ENCODE measurements around the gene AUTS2. TPM values are rescaled to one million over a fixed set of nuclear protein-coding genes. Genes with fewer than 3 reads are reported as not detected.

Gene AUTS2
- total and polyA plus RNA-seq, 10 of the 15 experiments (the other 5 are each of a cell fraction or from before 2014, with no cell fraction given): 6.4 to 55.6 (median 21.6) TPM

- in situ Hi-C loops (cut with MboI) (no loop called here), intact Hi-C loops (cut with micrococcal nuclease; ENCODE audit: unreplicated experiment) (no loop called here)
- no peaks in the 10 kb centered on the region for H3K36me3 ChIP-seq (ENCODE audit: control insufficient read depth in 2 of 2, insufficient read depth in 2 of 2, low read length in 1 of 2)
- H4K20me1 ChIP-seq (ENCODE audit: control insufficient read depth, insufficient read depth): no peaks in the 10 kb centered on the region
- H2AFZ ChIP-seq (ENCODE audit: control insufficient read depth, low read depth, low read length): no peak overlapping the region
- TF ChIP-seq CHD2 (IDR thresholded peaks at IDR 0.05; ENCODE audit: borderline replicate concordance, low read depth, low read length): no peak
- TF ChIP-seq ZNF217 (IDR thresholded peaks at IDR 0.05): no peak
- TF ChIP-seq EP300 (IDR thresholded peaks at IDR 0.05; ENCODE audit: borderline replicate concordance in 1 of 2, control insufficient read depth in 1 of 2, low read depth in 2 of 2, low read length in 2 of 2): no peak
- TF ChIP-seq STAT1 (conservative IDR thresholded peaks at IDR 0.05): no peak
- TF ChIP-seq ZZZ3 (IDR thresholded peaks at IDR 0.05; ENCODE audit: control insufficient read depth, insufficient read length, low read depth): no peak
- no peak for TF ChIP-seq NRF1 (conservative IDR thresholded peaks at IDR 0.05; ENCODE audit: low read depth, low read length)
- no peak for TF ChIP-seq IKZF2 (IDR thresholded peaks at IDR 0.05)
- TF ChIP-seq EGR1 (IDR thresholded peaks at IDR 0.05; ENCODE audit: borderline replicate concordance in 1 of 2, low read depth in 2 of 2, low read length in 2 of 2): no peak
- TF ChIP-seq POLR2AphosphoS2 (IDR thresholded peaks at IDR 0.05; ENCODE audit: low read depth, low read length): no peak
- TF ChIP-seq ZNF207 (IDR thresholded peaks at IDR 0.05; ENCODE audit: borderline replicate concordance): no peak
- no peak for TF ChIP-seq WRNIP1 (IDR thresholded peaks at IDR 0.05; ENCODE audit: borderline replicate concordance, low read depth, low read length)
- no peak for TF ChIP-seq SKIL (IDR thresholded peaks at IDR 0.05; ENCODE audit: low read depth, poor library complexity, severe bottlenecking)
- no peak for TF ChIP-seq IKZF1 (conservative IDR thresholded peaks at IDR 0.05)
- TF ChIP-seq ATF7 (IDR thresholded peaks at IDR 0.05; ENCODE audit: low read depth): no peak
- TF ChIP-seq NFXL1 (IDR thresholded peaks at IDR 0.05; ENCODE audit: borderline replicate concordance): no peak
- no peaks in the 10 kb centered on the region for H3K79me2 ChIP-seq (ENCODE audit: control insufficient read depth, insufficient read depth, low read length)
- BruUV-seq (replicated peaks): no TSS peak
- ChIA-PET SMC1A (ENCODE audit: uncharacterized antibody, unreplicated experiment) (interaction anchor here (0.8 kb wide), 1 partner anchor 16 kb away, joined by 3 read pairs; no protein-coding TSS in a partner anchor), CTCF (no interaction called here), POLR2A (no interaction called here), RAD21 (ENCODE audit: unreplicated experiment) (no interaction called here)
- H3K9ac ChIP-seq (ENCODE audit: control insufficient read depth, insufficient read depth, low read length): no peak overlapping the region
- no peak for ATAC-seq
- H3K4me2 ChIP-seq (ENCODE audit: control insufficient read depth, insufficient read depth): no peak overlapping the region
- no peak overlapping the region for H3K27ac ChIP-seq (ENCODE audit: control insufficient read depth, insufficient read depth)
- H3K4me1 ChIP-seq (ENCODE audit: control insufficient read depth, insufficient read depth, low read length): no peaks in the 10 kb centered on the region
- H3K9me3 ChIP-seq (replicated peaks; ENCODE audit: control insufficient read depth, insufficient read depth, low read length): no peaks in the 10 kb centered on the region
- no peak for DNase-seq (ENCODE audit: low read depth, low spot score)
- FAIRE-seq: no peak
- WGBS (ENCODE audit: insufficient coverage, insufficient replicate concordance, low lambda C conversion rate, missing lambda C conversion rate): 69% methylated on average over 6 of the region's 6 CpGs
- no peaks in the 10 kb centered on the region for H3K27me3 ChIP-seq (replicated peaks in 1 of 2; ENCODE audit: control insufficient read depth in 2 of 2, insufficient read depth in 2 of 2, low read length in 1 of 2)
- H3K4me3 ChIP-seq: no peak overlapping the region
These were observed 776.7 kb downstream of the AUTS2 start for GRCh38 chr7:70374772-70375533.

All from GM12878 (cell line).